Activated CD4-positive, alpha-beta T cell treated with anti-CD3 and anti-CD28 coated beads, Interleukin-2, amount 10 ng/mL, durations not matched to agents 24 days and 14 days (primary cell): ENCODE results near the gene GJA4. TPM values are rescaled to one million over a fixed set of nuclear protein-coding genes. Genes with fewer than 3 reads are reported as not detected.

Experiments used
- DNase-seq: peaks from one replicate; pipeline ENCODE4 v3.0.0; 2022
- H3K27ac Mint-ChIP-seq: one replicate; pipeline ENCODE4 v1.8.0; 2022; ENCODE audit warnings: mild to moderate bottlenecking, mixed read lengths
- H3K27me3 Mint-ChIP-seq: one replicate; pipeline ENCODE4 v1.8.0; 2022; ENCODE audit warnings: mixed read lengths
- H3K36me3 Mint-ChIP-seq: one replicate; pipeline ENCODE4 v1.8.0; 2022; ENCODE audit warnings: low read depth, mild to moderate bottlenecking, mixed read lengths
- H3K4me1 Mint-ChIP-seq: one replicate; pipeline ENCODE4 v1.8.0; 2021; ENCODE audit warnings: mixed read lengths
- H3K4me3 Mint-ChIP-seq: one replicate; pipeline ENCODE4 v1.8.0; 2022; ENCODE audit warnings: mild to moderate bottlenecking, moderate library complexity, mixed read lengths
- H3K9me3 Mint-ChIP-seq: one replicate; pipeline ENCODE4 v1.8.0; 2021; ENCODE audit warnings: mixed read lengths
- intact Hi-C: fragments of 100-400 bp; cut with micrococcal nuclease; formaldehyde crosslinking; loops from one replicate; pipeline ENCODE4 v1.15.1; 2023
- total RNA-seq: library from RNA; stranded (reverse); gene quantifications from 2 replicates; pipeline ENCODE4 v1.2.3, GENCODE V29; 2022

GJA4 gene
- not detected in 2 replicates for total RNA-seq

DNA sequence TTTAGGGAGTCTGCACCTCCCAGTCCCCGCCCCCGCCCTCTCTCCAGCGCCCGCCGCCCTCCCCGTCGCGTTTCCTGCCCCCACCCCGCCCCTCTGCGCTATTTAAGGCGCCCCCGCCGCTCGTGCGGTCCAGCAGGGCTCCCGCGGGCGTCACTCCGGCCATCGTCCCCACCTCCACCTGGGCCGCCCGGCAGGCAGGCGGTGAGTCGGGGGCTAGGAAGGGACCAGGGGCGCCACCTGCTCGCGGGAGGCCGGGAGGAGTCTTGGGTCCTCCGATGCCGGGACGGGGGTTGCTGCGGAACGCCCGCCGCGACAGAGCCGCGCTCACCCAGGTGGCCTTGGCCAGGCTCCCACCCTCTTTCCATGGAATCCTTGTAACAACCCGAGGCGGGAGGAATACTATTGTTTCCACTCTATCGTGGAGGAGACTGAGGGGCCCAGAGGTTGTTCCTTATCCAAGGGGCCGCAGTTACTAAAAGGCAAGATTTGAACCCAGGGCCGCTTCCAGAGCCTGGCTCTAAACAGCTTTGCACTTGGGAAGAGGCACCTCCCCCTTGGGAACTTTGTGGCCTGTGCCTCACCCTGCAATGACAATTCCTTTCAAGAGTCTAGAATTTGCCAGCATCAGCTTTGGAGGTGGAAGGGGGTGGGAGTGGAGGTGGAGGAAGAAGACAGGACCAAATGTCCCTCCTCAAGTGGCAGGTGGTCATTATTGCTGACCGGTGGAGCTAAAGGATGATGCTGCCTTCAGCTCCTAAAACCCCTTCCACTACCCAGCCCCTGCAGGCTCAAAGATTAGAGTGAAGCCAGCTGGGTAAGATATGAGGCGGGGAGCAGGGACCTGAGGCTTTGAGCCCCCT is at the start of gene GJA4:
Gene GJA4 (plus strand): TSS at position 132 of the 860 bp plus-strand sequence. CDS start 1,215 bp downstream, outside the sequence.
- peaks cover 9% of the 10 kb centered on the region for H3K27me3 Mint-ChIP-seq
- intact Hi-C loops: no loop called here
- peak within 1 kb of the TSS; percentile 50 for H3K4me3 Mint-ChIP-seq

GRCh38 chr1:34743775-34744174 is 49.0 kb upstream of the GJA4 start:
- no peak overlapping the region for H3K27ac Mint-ChIP-seq
- H3K27me3 Mint-ChIP-seq: peaks cover 1% of the 10 kb centered on the region
- no peaks in the 10 kb centered on the region for H3K4me1 Mint-ChIP-seq
- no peaks in the 10 kb centered on the region for H3K36me3 Mint-ChIP-seq
- H3K9me3 Mint-ChIP-seq: no peaks in the 10 kb centered on the region
- no peak overlapping the region for H3K4me3 Mint-ChIP-seq
- intact Hi-C loops: loop anchor here (2.0 to 5.0 kb wide), 2 partner anchors 277 to 1111 kb away; no protein-coding TSS in a partner anchor
- no peak for DNase-seq

More for the DNA sequence above, at the start of gene GJA4:
- no peak for DNase-seq
- H3K9me3 Mint-ChIP-seq: no peaks in the 10 kb centered on the region
- H3K4me1 Mint-ChIP-seq: peaks cover 17% of the 10 kb centered on the region
- H3K36me3 Mint-ChIP-seq: no peaks in the 10 kb centered on the region
- peak within 1 kb of the TSS; percentile 11 for H3K27ac Mint-ChIP-seq

DNA sequence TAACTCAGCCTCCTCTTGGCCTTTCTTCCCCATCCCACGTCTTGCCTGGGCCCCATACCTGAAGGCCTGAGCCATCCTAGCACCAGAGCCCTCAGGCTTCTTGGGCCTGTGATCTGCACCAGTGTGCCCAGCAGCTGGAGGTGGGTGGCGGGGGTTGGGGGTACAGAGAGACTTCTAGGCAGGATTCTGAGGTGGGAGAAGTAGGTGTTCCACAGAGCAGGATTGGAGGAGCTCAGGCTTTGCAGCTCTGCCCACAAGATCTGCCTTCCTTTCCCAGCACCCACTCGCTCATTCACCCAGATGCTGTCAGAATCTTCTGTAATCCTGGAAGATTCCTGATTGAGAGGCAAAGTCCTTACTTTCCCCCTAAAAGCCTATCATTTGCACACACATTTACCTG is 47.9 kb upstream of the GJA4 start:
- H3K9me3 Mint-ChIP-seq: no peaks in the 10 kb centered on the region
- no peaks in the 10 kb centered on the region for H3K36me3 Mint-ChIP-seq
- intact Hi-C loops: loop anchor here (5.0 kb wide), 1 partner anchor 1113 kb away; no protein-coding TSS in a partner anchor
- H3K27ac Mint-ChIP-seq: no peak overlapping the region
- no peak overlapping the region for H3K4me3 Mint-ChIP-seq
- no peak for DNase-seq
- H3K4me1 Mint-ChIP-seq: no peaks in the 10 kb centered on the region
- peaks cover 1% of the 10 kb centered on the region for H3K27me3 Mint-ChIP-seq

GRCh38 chr1:34745666-34746065 is 47.1 kb upstream of the GJA4 start:
- Mint-ChIP-seq H3K27ac (no peak overlapping the region), H3K36me3 (no peaks in the 10 kb centered on the region), H3K27me3 (peaks cover 1% of the 10 kb centered on the region), H3K4me1 (no peaks in the 10 kb centered on the region), H3K9me3 (no peaks in the 10 kb centered on the region), H3K4me3 (no peak overlapping the region)
- DNase-seq: no peak
- intact Hi-C loops: no loop called here

- no peak overlapping the region for H3K4me3 Mint-ChIP-seq
- intact Hi-C loops: no loop called here
- no peaks in the 10 kb centered on the region for H3K36me3 Mint-ChIP-seq
- no peak for DNase-seq
- no peak overlapping the region for H3K27ac Mint-ChIP-seq
- H3K9me3 Mint-ChIP-seq: no peaks in the 10 kb centered on the region
- peaks cover 1% of the 10 kb centered on the region for H3K27me3 Mint-ChIP-seq
- H3K4me1 Mint-ChIP-seq: no peaks in the 10 kb centered on the region
These were observed 46.7 kb upstream of the GJA4 start for GRCh38 chr1:34746101-34746500.

GRCh38 chr1:34746785-34747637 is 45.8 kb upstream of the GJA4 start:
- Mint-ChIP-seq H3K4me3 (no peak overlapping the region), H3K4me1 (no peaks in the 10 kb centered on the region), H3K27ac (no peak overlapping the region), H3K36me3 (no peaks in the 10 kb centered on the region), H3K27me3 (peaks cover 1% of the 10 kb centered on the region), H3K9me3 (no peaks in the 10 kb centered on the region)
- intact Hi-C loops: no loop called here
- no peak for DNase-seq

- Mint-ChIP-seq H3K4me3 (no peak overlapping the region), H3K27me3 (no peaks in the 10 kb centered on the region), H3K36me3 (no peaks in the 10 kb centered on the region), H3K27ac (no peak overlapping the region), H3K9me3 (no peaks in the 10 kb centered on the region), H3K4me1 (no peaks in the 10 kb centered on the region)
- intact Hi-C loops: no loop called here
- DNase-seq: no peak
These were observed 45.2 kb upstream of the GJA4 start for GRCh38 chr1:34747638-34747941.

- Mint-ChIP-seq H3K27me3 (no peaks in the 10 kb centered on the region), H3K4me1 (no peaks in the 10 kb centered on the region), H3K36me3 (no peaks in the 10 kb centered on the region), H3K27ac (no peak overlapping the region), H3K4me3 (no peak overlapping the region), H3K9me3 (no peaks in the 10 kb centered on the region)
- intact Hi-C loops: no loop called here
- DNase-seq: no peak
These were observed 42.8 kb upstream of the GJA4 start for GRCh38 chr1:34749992-34750391.

- Mint-ChIP-seq H3K27ac (no peak overlapping the region), H3K9me3 (no peaks in the 10 kb centered on the region), H3K27me3 (no peaks in the 10 kb centered on the region), H3K36me3 (no peaks in the 10 kb centered on the region), H3K4me1 (no peaks in the 10 kb centered on the region), H3K4me3 (no peak overlapping the region)
- DNase-seq: no peak
- intact Hi-C loops: no loop called here
These were observed 42.2 kb upstream of the GJA4 start for GRCh38 chr1:34750610-34751009.

GRCh38 chr1:34753163-34753562 is 39.6 kb upstream of the GJA4 start:
- Mint-ChIP-seq H3K4me3 (no peak overlapping the region), H3K27ac (no peak overlapping the region), H3K4me1 (no peaks in the 10 kb centered on the region), H3K27me3 (no peaks in the 10 kb centered on the region), H3K9me3 (no peaks in the 10 kb centered on the region), H3K36me3 (no peaks in the 10 kb centered on the region)
- DNase-seq: no peak
- intact Hi-C loops: no loop called here

DNA sequence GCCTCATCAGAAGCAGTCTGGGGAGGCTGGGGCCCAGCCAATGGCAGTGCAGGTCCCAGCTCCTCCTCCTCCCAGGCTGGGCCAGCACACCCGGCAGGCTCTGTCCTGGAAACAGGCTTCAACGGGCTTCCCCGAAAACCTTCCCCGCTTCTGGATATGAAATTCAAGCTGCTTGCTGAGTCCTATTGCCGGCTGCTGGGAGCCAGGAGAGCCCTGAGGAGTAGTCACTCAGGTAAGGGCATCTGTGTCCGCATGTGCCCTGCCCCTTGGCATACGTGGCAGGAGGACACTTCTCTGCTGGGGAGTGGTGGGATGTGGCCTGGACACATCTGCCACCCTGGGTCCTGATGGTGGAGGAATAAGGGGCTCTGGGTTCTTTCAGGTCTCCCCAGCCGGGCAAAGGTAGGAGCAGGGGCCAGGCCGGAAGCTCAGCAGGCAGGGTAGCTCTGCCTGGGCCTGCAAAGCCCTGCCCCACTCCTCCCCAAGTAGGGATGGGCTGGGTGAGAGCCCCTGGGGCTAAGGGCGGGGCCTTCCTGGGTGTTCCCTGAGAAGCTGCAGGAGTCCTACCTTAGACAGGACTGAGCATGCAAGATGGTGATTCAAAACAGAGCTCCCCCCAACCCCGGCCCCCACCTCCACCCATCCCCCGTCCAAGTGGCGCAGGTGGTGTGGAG is 37.7 kb upstream of the GJA4 start, which contains the start of gene GJB5:
Gene GJB5 (plus strand): TSS at position 84 of the 674 bp plus-strand sequence. CDS start 2,284 bp downstream, outside the sequence.
- Mint-ChIP-seq H3K36me3 (no peaks in the 10 kb centered on the region), H3K4me3 (no peak within 1 kb of the TSS), H3K4me1 (no peaks in the 10 kb centered on the region), H3K27ac (no peak within 1 kb of the TSS), H3K27me3 (no peaks in the 10 kb centered on the region), H3K9me3 (no peaks in the 10 kb centered on the region)
- intact Hi-C loops: no loop called here
- no peak for DNase-seq

DNA sequence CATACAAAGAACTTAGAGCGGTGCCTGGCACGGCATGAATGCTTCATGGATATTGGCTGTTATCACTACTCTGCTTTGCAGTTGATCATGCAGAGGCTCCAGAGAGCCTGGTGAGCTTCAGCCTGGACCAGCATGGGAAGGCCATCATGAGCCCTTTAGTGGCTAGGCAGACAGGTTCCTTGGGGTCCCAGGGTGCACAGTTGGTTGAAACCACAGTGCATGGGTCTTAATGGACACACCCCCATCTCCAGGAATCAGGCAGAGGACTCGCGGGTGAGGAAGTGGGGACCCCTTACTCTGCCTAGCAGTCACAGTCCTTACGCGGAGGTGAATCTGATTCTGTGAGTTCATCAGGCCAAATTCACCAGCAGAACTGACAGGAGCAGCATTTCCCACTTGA is 36.8 kb upstream of the GJA4 start:
- Mint-ChIP-seq H3K36me3 (no peaks in the 10 kb centered on the region), H3K4me1 (no peaks in the 10 kb centered on the region), H3K27ac (no peak overlapping the region), H3K4me3 (no peak overlapping the region), H3K27me3 (no peaks in the 10 kb centered on the region), H3K9me3 (no peaks in the 10 kb centered on the region)
- no peak for DNase-seq
- intact Hi-C loops: no loop called here

DNA sequence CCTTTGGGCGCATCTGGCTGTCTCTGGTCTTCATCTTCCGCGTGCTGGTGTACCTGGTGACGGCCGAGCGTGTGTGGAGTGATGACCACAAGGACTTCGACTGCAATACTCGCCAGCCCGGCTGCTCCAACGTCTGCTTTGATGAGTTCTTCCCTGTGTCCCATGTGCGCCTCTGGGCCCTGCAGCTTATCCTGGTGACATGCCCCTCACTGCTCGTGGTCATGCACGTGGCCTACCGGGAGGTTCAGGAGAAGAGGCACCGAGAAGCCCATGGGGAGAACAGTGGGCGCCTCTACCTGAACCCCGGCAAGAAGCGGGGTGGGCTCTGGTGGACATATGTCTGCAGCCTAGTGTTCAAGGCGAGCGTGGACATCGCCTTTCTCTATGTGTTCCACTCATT is 35.4 kb upstream of the GJA4 start:
- Mint-ChIP-seq H3K9me3 (no peaks in the 10 kb centered on the region), H3K4me3 (no peak overlapping the region), H3K27ac (no peak overlapping the region), H3K27me3 (no peaks in the 10 kb centered on the region), H3K4me1 (no peaks in the 10 kb centered on the region), H3K36me3 (no peaks in the 10 kb centered on the region)
- no peak for DNase-seq
- intact Hi-C loops: no loop called here

DNA sequence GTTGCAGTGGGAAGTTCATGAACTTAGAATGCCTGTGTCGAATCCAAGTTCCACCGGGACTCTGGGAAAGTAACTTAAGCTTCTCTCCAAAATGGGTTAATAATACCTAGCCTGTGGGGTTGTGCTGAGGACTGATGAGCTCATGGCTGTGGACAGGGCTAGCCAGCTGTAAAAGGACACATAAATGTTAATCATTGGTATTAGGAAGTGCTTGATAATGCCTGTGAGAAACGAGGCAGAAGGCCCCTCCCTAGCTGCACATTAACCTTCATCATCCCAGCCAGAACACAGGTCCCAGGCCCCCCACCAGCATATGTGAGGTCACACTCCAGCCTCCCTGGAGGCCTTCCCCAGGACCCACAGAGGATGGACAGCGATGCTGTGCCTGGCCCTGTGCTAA is 34.0 kb upstream of the GJA4 start:
- no peak overlapping the region for H3K4me3 Mint-ChIP-seq
- no peaks in the 10 kb centered on the region for H3K9me3 Mint-ChIP-seq
- no peak for DNase-seq
- H3K27me3 Mint-ChIP-seq: no peaks in the 10 kb centered on the region
- intact Hi-C loops: no loop called here
- H3K27ac Mint-ChIP-seq: no peak overlapping the region
- H3K4me1 Mint-ChIP-seq: no peaks in the 10 kb centered on the region
- no peaks in the 10 kb centered on the region for H3K36me3 Mint-ChIP-seq
